NT2/D1 (cell line): ENCODE results near the gene AGBL4.

ENCODE experiments used
- SUZ12 ChIP-seq: IDR thresholded peaks from 2 replicates; pipeline ENCODE4 v1.6.1; 2011; ENCODE audit not compliant: insufficient read length, insufficient read depth; ENCODE audit errors: extremely low read depth
- YY1 ChIP-seq: IDR thresholded peaks from 2 replicates; pipeline ENCODE4 v1.6.1; 2011; ENCODE audit not compliant: insufficient read length, insufficient read depth
- ZNF274 ChIP-seq: IDR thresholded peaks from 2 replicates; pipeline ENCODE4 v1.6.1; 2011; ENCODE audit warnings: mild to moderate bottlenecking, low read depth, low read length

DNA sequence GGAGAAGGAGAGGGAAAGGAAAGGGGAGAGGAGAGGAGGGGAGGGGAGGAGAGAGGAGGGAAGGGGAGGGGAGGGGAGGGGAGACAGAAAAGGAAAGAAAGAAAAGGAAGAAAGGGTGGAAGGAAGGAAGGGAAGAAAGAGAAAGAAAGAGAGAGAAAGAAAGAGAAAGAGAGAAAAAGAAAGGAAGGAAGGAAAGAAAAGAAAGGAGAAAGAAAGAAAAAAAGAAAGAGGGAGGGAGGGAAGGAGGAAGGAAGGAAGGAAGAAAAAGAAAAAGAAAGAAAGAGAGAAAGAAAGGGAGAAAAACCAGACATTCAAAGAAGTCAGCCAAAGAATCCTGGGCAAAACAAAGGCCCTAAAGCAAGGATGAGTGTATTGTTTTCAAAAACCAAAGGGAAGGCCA is 1426.1 kb downstream of the AGBL4 start:
- TF ChIP-seq ZNF274 (no peak), YY1 (no peak), SUZ12 (no peak)
